MCF 10A (cell line): Measurements from ENCODE around the gene RPUSD2. TPM values are rescaled to one million over a fixed set of nuclear protein-coding genes. Genes with fewer than 3 reads are reported as not detected.
"Not testable (repeated sequence)": the region's sequence is repeated elsewhere in the genome, so short reads cannot be mapped to it uniquely, and the experiment has no call there.

Source experiments
- BruUV-seq: library from RNA; stranded (reverse); fragments of 400-500 nt; replicated peaks from 2 replicates; lab custom pipeline; 2021; lab: Mats Ljungman, UMichigan
- CTCF ChIA-PET: fragments of 300-600 bp; sonication (Branson Sonifier 250); formaldehyde crosslinking; extraction: SDS; loops from one replicate; lab custom pipeline; 2021; ENCODE audit warnings: antibody characterized with exemption, inconsistent platforms; lab: Yijun Ruan, JAX
- POLR2A ChIA-PET: fragments of 300-600, 350-650 bp; sonication (Branson Sonifier 250); formaldehyde crosslinking; extraction: SDS; loops from one replicate; lab custom pipeline; 2020; ENCODE audit warnings: antibody characterized with exemption, inconsistent platforms; lab: Yijun Ruan, JAX
- DNase-seq: peaks from one replicate; pipeline ENCODE4 v3.0.0-alpha.2; 2018; ENCODE audit not compliant: unreplicated experiment
- H3K27ac Mint-ChIP-seq: one replicate; pipeline ENCODE4 v1.8.0; 2022; ENCODE audit warnings: mild to moderate bottlenecking, low read depth, mixed read lengths; ENCODE audit not compliant: unreplicated experiment
- H3K27me3 Mint-ChIP-seq: one replicate; pipeline ENCODE4 v1.8.0; 2022; ENCODE audit warnings: mixed read lengths; ENCODE audit not compliant: insufficient read depth, unreplicated experiment
- H3K36me3 Mint-ChIP-seq: one replicate; pipeline ENCODE4 v1.8.0; 2022; ENCODE audit warnings: mild to moderate bottlenecking, moderate library complexity, mixed read lengths; ENCODE audit not compliant: insufficient read depth, unreplicated experiment
- H3K4me1 Mint-ChIP-seq: one replicate; pipeline ENCODE4 v1.8.0; 2022; ENCODE audit warnings: mixed read lengths; ENCODE audit not compliant: insufficient read depth, unreplicated experiment
- H3K4me3 Mint-ChIP-seq: one replicate; pipeline ENCODE4 v1.8.0; 2022; ENCODE audit warnings: mild to moderate bottlenecking, moderate library complexity, mixed read lengths; ENCODE audit not compliant: unreplicated experiment
- H3K9me3 Mint-ChIP-seq: one replicate; pipeline ENCODE4 v1.8.0; 2022; ENCODE audit warnings: mixed read lengths; ENCODE audit not compliant: unreplicated experiment
- intact Hi-C: fragments of 100-400 bp; cut with micrococcal nuclease; formaldehyde crosslinking; loops from 2 replicates; pipeline ENCODE4 v1.14.1; 2022
- total RNA-seq: library from RNA; stranded (reverse); gene quantifications from 2 replicates; pipeline ENCODE4 v1.2.3, GENCODE V29; 2022
- TF ChIP-seq, protein P1 (sequence below): fragments of 200-600 bp; IDR thresholded peaks from one replicate; pipeline ENCODE4 v1.8.0; 2022; ENCODE audit warnings: antibody characterized with exemption, mild to moderate bottlenecking; ENCODE audit not compliant: unreplicated experiment

The RPUSD2 gene
- total RNA-seq, 1 experiment from 2014 or later, result 13.4 TPM

DNA sequence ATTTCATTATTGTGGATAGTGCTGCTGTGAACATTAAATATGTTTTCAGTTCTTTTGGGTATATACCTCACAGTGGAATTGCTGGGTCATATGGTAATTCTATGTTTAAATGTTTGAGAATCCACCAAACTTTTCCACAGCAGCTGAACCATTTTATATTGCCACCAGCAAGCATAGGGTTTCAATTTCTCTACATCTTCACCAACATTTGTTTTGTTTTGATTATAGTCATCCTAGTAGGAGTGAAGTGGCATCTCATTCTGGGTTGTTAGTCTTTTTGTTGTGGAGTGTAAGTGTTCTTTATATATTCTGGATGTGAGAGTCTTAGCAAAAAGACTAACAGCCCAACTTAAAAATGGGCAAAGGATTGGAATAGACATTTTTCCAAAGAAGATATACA lies 6.0 kb downstream of the RPUSD2 start:
- peaks cover 10% of the 10 kb centered on the region for H3K4me1 Mint-ChIP-seq
- H3K4me3 Mint-ChIP-seq, result no peak overlapping the region
- no TSS peak for BruUV-seq
- TF ChIP-seq, protein P1, sequence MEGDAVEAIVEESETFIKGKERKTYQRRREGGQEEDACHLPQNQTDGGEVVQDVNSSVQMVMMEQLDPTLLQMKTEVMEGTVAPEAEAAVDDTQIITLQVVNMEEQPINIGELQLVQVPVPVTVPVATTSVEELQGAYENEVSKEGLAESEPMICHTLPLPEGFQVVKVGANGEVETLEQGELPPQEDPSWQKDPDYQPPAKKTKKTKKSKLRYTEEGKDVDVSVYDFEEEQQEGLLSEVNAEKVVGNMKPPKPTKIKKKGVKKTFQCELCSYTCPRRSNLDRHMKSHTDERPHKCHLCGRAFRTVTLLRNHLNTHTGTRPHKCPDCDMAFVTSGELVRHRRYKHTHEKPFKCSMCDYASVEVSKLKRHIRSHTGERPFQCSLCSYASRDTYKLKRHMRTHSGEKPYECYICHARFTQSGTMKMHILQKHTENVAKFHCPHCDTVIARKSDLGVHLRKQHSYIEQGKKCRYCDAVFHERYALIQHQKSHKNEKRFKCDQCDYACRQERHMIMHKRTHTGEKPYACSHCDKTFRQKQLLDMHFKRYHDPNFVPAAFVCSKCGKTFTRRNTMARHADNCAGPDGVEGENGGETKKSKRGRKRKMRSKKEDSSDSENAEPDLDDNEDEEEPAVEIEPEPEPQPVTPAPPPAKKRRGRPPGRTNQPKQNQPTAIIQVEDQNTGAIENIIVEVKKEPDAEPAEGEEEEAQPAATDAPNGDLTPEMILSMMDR, result no peak
- no peaks in the 10 kb centered on the region for H3K27me3 Mint-ChIP-seq
- peaks cover 32% of the 10 kb centered on the region for H3K36me3 Mint-ChIP-seq
- CTCF ChIA-PET, result interaction anchor here (0.6 to 1.4 kb wide), 3 partner anchors 14 to 666 kb away, joined by 3 to 5 read pairs (median 4); no protein-coding TSS in a partner anchor
- intact Hi-C loops, result no loop called here
- no peak for DNase-seq
- no peaks in the 10 kb centered on the region for H3K9me3 Mint-ChIP-seq
- POLR2A ChIA-PET, result interaction anchor here (0.6 kb wide), 1 partner anchor 173 kb away, joined by 3 read pairs; no protein-coding TSS in a partner anchor
- H3K27ac Mint-ChIP-seq, result no peak overlapping the region

DNA sequence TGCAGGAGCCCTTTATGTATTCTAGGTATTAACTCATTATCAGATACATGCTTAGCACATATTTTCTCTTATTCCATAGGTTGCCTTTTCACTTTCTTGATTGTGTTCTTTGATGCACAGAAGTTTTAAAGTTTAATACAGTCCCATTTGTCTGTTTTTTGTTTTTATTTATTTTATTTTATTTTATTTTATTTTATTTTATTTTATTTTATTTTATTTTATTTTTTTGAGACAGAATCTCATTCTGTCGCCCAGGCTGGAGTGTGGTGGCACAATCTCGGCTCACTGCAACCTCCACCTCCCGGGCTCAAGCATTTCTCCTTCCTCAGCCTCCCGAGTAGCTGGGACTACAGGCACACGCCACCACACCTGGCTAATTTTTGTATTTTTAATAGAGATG lies 7.8 kb downstream of the RPUSD2 start:
- BruUV-seq, result not testable (repeated sequence)

DNA sequence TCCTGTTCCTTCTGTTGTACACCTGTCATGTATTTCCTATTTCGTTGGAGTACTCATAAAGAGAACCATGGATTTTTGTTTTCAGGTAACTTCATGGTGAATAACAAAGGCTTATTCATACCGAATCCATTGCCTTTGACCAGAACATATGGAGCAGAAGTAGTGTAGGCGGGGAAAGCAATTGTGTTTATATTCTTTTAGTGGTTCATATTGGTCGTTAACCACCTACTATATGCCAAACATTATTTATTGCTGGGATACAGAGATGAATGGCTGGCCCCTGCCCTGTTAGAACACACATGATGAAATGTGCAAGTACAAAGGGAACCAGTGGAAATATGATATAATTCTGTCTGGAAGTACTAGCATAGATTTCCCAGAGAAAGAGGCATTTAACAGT lies 9.8 kb downstream of the RPUSD2 start:
- no peaks in the 10 kb centered on the region for H3K27me3 Mint-ChIP-seq
- H3K27ac Mint-ChIP-seq, result no peak overlapping the region
- ChIA-PET POLR2A (no interaction called here), CTCF (no interaction called here)
- intact Hi-C loops, result no loop called here
- H3K36me3 Mint-ChIP-seq, result peaks cover 5% of the 10 kb centered on the region
- no peaks in the 10 kb centered on the region for H3K9me3 Mint-ChIP-seq
- no peak for DNase-seq
- TF ChIP-seq, protein P1, result no peak
- no TSS peak for BruUV-seq
- H3K4me3 Mint-ChIP-seq, result no peak overlapping the region
- no peaks in the 10 kb centered on the region for H3K4me1 Mint-ChIP-seq

More for the DNA sequence above, 7.8 kb downstream of the RPUSD2 start:
- H3K4me1 Mint-ChIP-seq, H3K27ac Mint-ChIP-seq, H3K9me3 Mint-ChIP-seq, CTCF ChIA-PET, H3K27me3 Mint-ChIP-seq, intact Hi-C loops, POLR2A ChIA-PET, DNase-seq, H3K4me3 Mint-ChIP-seq: not testable (repeated sequence)
- peaks cover 25% of the 10 kb centered on the region for H3K36me3 Mint-ChIP-seq

DNA sequence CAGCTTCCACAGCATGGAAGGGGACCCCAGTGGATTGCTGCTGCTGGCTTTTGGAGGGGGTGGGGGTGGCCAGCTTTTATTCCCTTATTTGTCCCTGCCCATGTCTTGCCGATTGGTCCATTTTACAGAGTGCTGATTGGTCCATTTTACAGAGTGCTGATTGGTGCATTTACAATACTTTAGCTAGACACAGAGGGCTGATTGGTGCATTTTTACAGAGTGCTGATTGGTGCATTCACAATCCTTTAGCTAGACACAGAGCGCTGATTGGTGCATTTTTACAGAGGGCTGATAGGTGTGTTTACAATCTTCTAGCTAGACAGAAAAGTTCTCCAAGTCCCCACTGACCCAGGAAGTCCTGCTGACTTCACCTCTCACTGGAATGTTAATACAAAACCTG lies 12.7 kb downstream of the RPUSD2 start:
- intact Hi-C loops, H3K27me3 Mint-ChIP-seq, BruUV-seq, H3K4me1 Mint-ChIP-seq, DNase-seq, H3K36me3 Mint-ChIP-seq, H3K4me3 Mint-ChIP-seq, CTCF ChIA-PET, H3K9me3 Mint-ChIP-seq, H3K27ac Mint-ChIP-seq: not testable (repeated sequence)
- POLR2A ChIA-PET, result interaction anchor here (1.2 to 1.4 kb wide), 2 partner anchors 13 kb away, joined by 3 to 4 read pairs; partner anchors contain the start of gene RPUSD2

DNA sequence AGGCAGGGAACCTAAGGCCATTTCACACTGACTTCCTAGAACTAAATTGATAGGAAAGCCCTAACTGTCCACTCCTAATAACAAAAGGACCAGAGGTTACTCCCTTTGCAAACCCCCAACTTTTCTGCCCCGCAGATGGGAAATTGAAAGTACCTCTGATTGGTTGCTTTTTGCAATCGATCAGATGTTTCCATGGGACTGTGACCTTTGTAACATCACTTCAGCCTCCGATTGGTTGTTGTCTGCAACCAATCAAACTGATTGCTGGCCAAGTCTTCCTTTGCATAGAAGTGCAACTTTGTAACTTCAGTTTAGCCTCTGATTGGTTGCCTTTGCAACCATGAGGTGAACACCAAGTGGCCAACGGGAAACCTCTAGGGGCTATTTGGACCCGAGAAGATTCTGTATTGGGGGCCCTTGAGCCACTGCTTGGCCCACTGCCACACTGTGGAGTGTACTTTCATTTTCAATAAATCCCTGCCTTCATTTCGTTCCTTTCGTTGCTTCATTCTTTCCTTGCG lies 13.7 kb downstream of the RPUSD2 start:
- H3K36me3 Mint-ChIP-seq, result no peaks in the 10 kb centered on the region
- H3K4me1 Mint-ChIP-seq, result no peaks in the 10 kb centered on the region
- TF ChIP-seq, protein P1, result no peak
- ChIA-PET CTCF (no interaction called here), POLR2A (interaction anchor here (1.4 kb wide), 1 partner anchor 14 kb away, joined by 4 read pairs; the partner anchor contains the start of gene RPUSD2)
- intact Hi-C loops, result no loop called here
- H3K27me3 Mint-ChIP-seq, result no peaks in the 10 kb centered on the region
- no peaks in the 10 kb centered on the region for H3K9me3 Mint-ChIP-seq
- H3K27ac Mint-ChIP-seq, result no peak overlapping the region
- no peak overlapping the region for H3K4me3 Mint-ChIP-seq
- no TSS peak for BruUV-seq
- no peak for DNase-seq
